SIG-M5 treated with dmso at 0.1 percent for 504 hours (cell line): ENCODE data around the gene YIPF2.
A peak's percentile ranks its signal among the peaks of the same experiment; 100 is the strongest.
"Not testable (repeated sequence)": the region's sequence is repeated elsewhere in the genome, so short reads cannot be mapped to it uniquely, and the experiment has no call there.

Source experiments
- DNase-seq: peaks from one replicate; lab custom pipeline; 2025; ENCODE audit not compliant: unreplicated experiment; lab: John Stamatoyannopoulos, UW

The YIPF2 gene

DNA sequence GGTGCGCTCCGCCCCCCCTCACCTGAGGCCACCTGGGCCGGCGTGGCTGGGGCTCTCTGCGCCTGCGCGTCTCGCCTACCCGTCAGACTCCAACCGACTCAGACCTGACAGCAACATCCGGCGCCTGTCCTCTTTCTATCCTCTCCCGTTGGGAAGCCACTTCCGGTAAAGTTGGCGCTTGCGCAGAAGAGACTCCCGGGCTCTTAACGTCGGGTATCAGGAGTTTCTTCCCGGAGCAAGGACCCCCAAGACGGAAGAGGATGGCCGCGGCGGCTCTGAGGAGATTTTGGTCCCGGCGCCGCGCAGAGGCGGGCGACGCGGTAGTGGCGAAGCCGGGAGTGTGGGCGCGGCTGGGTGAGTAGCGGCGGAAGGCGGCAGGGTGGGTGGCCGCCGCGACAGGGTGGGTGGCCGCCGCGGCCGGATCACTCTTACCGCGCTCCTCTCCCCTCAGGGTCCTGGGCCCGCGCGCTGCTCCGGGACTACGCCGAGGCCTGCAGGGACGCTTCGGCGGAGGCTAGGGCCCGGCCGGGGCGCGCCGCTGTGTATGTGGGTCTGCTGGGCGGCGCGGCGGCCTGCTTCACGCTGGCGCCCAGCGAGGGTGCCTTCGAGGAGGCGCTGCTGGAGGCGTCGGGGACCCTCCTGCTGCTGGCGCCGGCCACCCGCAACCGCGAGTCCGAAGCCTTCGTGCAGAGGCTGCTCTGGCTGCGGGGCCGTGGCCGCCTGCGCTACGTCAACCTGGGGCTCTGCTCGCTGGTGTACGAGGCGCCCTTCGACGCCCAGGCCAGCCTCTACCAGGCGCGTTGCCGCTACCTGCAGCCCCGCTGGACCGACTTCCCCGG lies at the start of gene YIPF2, which contains the start of gene TIMM29:
Gene YIPF2, minus strand, starts transcription at position 77 of the 839 bp plus-strand sequence. CDS start 229 bp downstream, outside the sequence.
Gene TIMM29, plus strand, starts transcription at position 249 of the 839 bp plus-strand sequence. Its CDS starts 12 bp downstream, at position 261.
- DNase-seq, result peak; percentile 98

DNA sequence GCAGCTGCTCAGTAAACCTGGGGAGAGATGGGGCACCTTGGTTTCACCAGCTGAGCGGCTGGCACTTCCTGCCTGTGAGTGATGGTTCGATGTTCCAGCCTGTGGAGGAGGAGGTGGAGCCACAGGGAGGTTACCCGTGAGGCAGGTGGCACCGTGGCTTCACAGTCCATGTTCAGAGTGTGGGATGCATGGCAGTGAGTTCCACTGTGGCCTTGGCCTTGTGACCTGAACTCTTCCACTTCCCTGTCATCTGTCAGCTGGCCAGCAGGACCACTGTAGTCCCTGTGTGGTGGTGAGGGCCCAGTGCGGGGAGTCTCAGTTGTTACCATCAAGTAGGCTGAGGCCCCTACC lies 49.3 kb upstream of the YIPF2 start:
- DNase-seq, result no peak

DNA sequence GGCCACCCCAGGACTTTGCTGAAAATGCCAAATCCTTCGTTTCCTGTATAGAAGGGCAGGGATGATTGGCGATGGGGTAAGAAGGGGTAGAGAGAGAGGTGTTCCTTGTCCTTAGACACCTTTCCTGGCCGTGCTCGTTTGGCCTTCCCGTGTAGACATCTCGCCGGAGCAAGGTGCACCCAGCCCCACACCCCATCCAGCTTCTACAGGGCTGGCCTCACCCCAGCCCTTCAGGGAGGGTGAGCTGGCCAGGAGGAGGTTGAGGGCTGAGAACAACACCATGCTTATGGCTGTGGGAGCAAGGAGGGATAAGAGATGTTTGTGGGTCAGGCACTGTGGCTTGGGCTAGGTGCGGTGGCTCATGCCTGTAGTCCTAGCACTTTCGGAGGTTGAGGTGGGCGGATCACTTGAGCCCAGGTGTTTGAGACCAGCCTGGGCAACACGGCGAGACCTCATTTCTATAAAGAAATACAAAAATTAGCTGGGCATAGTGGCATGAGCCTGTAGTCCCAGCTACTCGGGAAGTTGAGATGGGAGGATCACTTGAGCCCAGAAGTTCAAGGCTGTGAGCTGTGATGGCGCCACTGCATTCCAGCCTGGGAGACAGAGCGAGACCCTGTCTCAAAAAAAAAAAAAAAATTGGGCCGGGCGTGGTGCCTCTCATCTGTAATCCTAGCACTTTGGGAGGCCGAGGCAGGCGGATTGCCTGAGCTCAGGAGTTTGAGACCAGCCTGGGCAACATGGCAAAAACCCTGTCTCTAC lies 47.9 kb upstream of the YIPF2 start:
- no peak for DNase-seq

DNA sequence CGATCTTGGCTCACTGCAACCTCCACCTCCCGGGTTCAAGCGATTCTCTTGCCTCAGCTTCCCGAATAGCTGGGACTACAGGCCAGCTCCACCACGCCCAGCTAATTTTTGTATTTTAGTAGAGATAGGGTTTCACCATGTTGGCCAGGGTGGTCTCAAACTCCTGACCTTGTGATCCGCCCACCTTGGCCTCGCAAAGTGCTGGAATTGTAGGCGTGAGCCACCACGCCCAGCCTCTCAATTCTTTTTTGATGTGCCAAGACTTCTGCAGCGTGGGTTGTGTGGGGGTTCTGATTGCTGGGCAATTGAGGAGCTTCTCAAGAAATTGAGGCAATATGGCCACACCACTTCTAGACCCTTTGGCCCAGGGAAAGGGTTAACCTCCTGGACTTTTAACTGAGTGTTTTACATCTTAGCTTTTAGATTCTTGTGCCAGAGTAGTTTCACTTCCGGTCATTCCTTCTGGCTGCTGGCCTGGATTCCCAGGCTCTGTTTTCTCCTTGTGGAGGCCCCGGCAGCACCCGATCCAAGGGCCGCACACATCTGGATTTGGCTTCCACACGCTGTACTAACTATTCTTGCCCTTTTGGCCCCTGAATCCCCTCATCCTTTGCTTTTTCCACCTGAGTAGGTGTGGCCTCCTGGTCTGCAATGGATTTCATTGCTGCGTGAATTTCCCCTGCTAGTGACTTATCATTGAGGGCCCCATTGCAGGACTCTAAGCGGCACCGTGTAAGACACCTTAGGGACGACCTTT lies 47.1 kb upstream of the YIPF2 start:
- DNase-seq, result no peak

DNA sequence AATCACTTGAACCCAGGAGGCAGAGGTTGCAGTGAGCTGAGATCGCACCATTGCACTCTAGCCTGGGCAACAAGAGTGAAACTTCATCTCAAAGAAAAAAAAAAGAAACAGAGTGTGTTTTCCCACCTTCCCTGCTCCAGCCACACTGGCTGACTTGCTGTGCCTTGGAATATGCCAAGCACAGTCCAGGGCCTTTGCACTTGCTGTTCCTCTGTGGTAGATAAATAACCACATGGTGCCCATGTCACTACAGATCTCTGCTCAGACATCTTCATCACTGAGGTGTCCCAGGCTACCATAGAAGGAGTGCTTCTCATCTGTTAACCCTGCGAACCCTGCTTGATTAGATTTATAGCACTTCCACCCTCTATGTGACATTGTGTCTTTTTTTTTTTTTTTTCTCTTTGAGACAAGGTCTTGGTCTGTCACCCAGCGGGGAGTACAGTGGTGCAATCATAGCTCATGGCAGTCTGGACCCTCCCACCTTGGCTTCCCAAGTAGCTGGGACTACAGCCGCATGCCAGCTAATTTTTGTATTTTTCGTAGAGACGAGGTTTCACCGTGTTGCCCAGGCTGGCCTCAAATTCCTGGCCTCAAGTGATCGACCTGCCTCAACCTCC lies 42.8 kb upstream of the YIPF2 start:
- peak; percentile 37 for DNase-seq

DNA sequence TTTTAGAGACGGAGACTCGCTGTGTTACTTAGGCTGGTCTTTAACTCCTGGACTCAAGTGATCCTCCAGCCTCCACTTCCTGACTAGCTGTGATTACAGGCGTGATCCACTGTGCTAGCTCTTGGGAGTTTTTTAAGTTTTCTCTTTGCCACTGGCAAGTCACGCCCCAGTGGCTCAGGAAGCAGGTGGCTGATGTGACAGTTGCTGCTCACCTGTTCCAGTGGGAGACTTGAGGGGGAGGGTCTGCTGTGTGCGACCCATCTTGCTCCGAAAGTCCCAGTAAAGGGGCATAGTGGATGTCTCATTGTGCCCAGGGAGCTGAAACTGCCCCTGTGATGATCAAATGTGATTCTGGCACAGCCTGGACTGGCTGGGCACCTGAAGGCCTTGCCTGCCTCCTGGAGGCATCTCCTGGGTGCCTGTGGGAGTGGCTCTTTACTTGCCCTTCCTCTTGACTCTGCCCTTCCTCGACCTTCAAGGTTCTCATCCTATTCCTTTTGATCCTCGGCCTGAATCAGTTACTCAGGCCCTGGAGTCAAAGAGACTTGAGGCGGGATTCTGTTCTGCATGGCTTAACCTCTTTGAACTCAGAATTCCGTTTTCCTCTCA lies 40.2 kb upstream of the YIPF2 start:
- no peak for DNase-seq

DNA sequence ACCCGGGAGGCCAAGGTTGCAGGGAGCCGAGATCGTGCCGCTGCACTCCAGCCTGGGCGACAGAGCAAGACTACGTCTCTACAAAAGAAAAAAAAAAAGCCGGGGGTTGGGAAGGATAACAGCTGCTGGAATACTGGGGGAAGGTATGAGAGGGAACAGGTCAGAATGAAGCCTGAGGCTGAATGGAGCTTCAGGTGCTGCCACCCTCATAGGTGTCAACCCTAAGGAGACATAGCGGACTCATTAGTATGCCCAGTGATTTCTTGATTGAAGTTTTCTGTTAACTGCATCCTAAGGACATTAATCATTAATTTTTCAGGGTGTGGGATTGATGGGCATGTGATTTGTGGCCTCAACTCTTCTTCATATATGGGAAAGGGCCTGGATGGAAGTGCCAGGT lies 38.4 kb upstream of the YIPF2 start:
- no peak for DNase-seq

DNA sequence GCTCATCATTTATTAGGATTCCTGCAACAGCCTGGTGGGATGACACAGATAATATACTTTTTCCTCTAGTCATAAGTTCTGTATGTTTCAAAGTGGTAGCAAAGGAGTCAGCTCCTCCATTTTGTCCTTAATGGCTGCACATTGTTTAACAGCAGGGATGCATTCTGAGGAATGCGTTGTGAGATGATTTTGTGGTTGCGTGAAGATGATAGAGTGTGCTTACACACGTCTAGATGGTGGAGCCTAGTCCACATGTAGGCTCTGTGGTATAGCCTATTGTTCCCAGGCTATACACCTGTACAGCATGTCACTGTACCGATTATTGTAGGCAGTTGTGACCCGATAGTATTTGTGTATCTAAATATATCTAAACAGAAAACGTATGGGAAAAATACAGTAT lies 37.0 kb upstream of the YIPF2 start:
- no peak for DNase-seq

DNA sequence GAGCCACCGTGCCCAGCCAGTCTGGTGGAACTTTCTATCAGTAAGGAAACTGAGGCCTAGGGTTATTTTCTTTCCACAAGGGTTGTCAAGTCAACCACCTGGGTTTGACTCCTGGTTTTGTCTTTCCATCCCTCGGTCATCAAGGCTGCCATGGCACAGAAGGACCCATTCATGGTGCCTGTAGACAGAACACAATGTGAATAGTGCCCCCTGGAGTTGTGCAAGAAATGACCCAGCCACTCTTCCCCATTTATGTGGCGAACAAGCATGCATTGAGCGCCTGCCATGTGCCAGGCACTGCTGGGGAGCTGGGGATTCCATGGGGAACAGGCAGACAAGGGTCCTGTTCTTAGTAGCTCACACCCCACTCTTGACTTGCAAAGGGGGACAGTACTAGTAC lies 36.5 kb upstream of the YIPF2 start:
- DNase-seq, result no peak

DNA sequence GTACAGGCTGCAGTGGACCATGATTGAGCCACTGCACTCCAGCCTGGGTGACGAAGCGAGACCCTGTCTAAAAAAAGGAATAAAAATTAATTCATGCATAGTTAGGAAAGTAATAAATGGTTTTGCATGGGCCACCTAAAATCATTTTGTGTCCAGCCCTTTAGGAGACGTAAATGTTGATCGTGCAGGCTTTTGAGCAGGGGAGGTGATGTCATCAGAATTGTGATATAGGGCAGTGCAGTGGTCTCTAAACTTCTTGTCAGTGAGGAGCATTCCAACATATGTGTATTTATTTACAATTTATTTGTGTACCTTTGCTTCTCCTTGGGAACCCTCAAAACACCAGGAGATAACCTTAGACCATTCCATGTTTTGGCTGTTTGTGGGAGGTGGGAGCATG lies 35.4 kb upstream of the YIPF2 start:
- DNase-seq, result no peak

DNA sequence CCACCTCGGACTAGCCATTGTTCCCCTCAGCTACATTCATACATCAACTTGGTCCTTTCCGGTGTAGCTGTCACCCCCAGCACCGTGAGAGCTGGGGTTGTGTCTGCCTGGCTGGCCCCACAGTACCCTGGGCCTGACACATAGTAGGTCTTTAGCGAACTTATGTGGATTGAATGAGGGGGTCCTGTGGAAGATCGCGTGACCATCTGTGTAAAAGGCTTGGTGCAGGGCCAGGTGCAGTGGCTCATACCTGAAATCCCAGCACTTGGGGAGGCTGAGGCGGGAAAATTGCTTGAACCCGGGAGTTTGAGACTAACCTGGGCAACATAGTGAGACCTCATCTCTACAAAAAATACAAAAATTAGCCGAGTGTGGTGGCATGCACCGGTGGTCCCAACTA lies 34.4 kb upstream of the YIPF2 start:
- no peak for DNase-seq

DNA sequence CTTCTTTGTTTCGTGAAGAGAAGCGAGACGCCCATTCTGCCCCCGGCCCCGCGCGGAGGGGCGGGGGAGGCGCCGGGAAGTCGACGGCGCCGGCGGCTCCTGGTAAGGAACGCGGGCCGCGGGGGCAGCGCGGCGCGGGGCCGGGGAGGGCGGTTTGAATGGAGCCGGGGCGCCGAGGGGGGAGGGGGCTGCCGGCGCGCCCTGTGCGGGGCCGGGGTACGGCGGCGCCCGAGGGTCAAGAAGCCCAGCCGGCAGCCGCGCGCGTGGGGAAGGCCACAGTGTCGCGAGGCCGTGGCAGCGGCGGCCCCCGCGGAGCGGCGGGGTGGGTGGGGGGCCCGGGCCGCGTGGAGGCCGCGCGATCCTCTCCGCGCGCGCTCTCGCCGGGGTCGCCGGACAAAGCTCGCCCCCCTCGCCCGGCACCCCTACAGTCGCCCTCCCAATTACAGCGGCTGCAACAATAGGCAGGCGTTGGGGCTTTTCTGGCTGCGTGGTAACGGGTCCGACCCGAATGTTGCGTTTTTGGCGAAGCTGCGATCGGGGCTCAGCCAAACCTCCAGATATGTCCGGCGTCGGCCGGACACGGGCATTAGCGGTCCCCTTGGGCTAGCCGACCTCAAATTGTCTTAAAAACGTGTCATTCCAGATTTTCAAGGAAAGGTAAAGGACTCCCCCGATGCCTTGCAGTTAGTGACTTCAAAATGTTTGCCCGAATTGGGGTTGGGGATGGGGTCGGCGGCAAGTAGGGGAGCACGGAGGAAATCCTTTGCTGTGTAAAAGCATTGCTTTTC lies 32.8 kb upstream of the YIPF2 start:
- peak; percentile 42 for DNase-seq

DNA sequence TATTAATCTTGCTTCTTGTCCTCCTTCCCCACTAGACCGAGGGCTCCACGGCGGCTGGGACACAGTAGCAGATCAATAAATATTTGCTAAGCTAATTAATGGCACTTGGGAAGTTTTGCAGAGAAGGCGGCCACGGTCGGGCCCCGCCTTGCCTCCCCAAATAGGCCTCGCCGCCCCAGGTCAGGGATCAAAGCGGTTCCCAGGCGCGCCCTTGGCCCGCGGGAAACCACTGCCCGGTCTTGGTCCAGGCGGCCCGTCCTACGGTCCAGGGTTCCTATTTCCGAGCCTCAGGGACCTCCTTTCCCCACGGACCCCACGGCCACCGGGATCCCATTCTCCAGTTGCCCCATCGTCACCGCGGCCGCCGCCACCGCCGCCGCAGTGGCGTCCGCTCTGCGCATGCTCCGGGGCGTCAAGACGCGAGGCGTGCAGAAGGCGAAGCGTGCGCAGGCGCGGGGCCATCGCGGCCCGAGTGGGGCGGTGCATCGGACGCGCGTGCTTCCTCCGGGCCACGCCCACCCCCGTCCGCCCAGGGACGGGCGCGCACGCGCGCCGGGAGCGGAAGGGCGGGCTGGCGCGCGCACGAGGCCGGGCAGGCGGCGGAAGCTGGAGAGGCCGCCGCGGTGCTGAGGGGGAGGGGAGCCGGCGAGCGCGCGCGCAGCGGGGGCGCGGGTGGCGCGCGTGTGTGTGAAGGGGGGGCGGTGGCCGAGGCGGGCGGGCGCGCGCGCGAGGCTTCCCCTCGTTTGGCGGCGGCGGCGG lies 32.1 kb upstream of the YIPF2 start, which contains the start of gene SMARCA4:
Gene SMARCA4, plus strand, starts transcription at position 717 of the 759 bp plus-strand sequence. CDS start 23,122 bp downstream, outside the sequence.
- peak; percentile 86 for DNase-seq

DNA sequence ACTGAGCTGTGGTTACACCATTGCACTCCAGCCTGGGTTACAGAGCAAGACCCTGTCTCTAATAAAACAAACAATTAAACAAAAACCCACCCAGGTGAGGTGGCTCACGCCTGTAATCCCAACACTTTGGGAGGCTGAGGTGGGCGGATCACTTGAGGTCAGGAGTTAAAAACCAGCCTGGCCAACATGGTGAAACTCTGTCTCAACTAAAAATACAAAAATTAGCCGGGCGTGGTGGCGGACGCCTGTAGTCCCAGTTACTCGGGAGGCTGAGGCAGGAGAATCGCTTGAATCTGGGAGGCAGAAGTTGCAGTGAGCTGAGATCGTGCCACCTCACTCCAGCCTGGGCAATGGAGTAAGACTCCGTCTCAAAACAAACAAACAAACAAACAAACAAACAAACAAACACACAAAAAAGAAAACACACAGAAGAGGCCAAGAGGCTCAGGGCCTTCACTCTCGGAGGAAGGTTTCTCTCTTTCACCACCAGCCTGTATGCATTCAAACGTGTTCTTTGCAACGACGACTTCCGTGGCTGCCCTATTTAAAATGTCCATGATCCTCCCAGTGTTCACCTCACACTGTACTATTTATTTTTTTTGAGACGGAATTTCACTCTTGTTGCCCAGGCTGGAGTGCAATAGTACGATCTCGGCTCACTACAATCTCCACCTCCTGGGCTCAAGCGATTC lies 31.0 kb upstream of the YIPF2 start:
- not testable (repeated sequence) for DNase-seq

DNA sequence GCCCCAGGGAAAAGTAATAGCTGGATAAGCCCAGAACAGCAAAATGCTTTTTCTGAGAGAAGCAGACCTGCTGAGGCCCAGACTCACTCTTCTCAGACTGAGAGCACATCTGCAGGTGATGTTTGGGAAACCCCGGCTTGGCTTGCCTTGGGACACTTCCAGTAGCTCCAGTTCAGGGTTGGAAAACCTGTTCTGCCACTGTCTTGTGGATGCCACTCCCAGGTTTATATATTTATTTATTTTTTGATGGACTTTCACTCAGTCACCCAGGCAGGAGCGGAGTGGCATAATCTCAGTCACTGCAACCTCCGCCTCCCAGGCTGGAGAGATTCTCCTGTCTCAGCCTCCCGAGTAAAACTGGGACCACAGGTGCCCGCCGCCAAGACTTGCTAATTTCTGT lies 24.4 kb upstream of the YIPF2 start:
- DNase-seq, result peak; percentile 58

DNA sequence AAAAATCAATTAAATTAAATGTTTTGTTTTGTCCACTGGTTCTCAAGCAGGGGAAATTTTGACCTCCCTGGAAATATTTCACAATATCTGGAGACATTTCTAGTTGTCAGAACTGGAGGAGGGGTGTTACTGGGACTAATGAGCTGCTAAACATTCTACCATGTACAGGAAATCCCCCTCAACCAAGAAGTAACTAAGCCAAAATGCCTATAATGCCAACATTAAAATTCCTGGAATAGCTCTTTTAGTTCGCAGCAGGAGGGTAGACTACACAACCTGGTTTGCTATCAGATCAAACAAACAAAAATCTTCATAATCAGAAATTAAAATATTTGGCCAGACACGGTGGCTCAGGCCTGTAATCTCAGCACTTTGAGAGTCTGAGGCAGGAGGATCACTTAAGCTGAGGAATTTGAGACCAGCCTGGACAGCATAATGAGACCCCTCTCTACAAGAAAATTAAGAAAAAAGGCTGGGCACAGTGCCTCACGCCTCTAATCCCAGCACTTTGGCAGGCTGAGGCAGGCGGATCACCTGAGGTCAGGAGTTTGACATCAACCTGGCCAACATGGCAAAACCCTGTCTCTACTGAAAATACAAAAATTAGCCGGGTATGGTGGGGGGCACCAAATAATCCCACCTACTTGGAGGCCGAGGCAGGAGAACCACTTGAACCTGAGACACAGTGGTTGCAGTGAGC lies 18.7 kb upstream of the YIPF2 start:
- no peak for DNase-seq

DNA sequence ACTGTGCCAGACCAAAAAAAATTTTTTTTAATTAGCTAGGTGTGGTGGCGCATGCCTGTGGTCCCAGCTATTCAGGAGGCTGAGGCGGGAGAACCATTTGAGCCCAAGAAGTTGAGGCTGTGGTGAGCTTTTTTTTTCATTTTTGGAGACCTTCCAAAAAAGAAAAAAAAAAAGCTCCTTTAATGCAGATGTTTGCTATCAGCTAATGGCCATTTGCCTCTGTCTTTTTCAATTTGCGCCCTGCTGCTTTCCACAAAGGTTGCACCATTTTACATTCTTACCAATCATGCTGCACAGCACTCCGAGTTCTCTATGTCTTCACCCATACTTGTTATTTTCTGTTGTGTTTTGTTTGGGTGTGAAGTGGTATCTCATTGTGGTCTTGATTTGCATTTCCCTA lies 16.8 kb upstream of the YIPF2 start:
- DNase-seq, result no peak

DNA sequence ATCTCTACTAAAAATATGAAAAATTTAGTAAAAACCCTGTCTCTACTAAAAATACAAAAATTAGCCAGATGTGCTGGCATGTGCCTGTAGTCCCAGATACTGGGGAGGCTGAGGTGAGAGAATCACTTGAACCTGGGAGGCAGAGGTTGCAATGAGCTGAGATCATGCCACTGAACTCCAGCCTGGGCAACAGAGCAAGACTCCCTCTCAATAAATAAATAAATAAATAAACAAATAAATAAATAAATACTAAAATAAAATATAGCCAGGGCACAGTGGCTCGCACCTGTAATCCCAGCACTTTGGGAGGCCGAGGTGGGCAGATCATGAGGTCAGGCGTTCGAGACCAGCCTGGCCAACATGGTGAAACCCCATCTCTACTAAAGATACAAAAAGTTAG lies 15.0 kb upstream of the YIPF2 start:
- not testable (repeated sequence) for DNase-seq
